OCI-M1 (cell line): ENCODE measurements around the gene CEP112.
"Not testable (repeated sequence)": the region's sequence is repeated elsewhere in the genome, so short reads cannot be mapped to it uniquely, and the experiment has no call there.

Experiments used
- DNase-seq: peaks from one replicate; lab custom pipeline; 2025; lab: John Stamatoyannopoulos, UW

The CEP112 gene

DNA sequence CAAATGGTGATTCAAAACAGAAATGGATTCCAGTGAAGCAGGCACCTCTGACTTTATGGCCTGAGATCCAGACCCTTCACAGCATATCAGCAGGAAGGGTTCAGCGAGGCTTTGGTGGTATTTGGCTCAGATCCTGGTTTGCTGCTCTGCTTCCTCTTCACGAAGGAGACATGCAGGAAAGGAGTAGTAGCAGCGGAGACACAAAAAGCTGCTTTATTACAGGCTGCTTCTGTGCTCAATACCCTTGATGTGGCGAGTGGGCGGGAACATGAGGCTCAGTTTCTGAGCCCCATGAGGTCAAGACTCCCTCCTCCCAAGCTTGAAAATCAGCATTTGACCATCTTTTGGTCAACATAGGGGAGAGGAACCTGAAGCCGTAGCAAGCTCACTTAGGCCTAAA, 417.1 kb downstream of the CEP112 start:
- DNase-seq, result no peak

DNA sequence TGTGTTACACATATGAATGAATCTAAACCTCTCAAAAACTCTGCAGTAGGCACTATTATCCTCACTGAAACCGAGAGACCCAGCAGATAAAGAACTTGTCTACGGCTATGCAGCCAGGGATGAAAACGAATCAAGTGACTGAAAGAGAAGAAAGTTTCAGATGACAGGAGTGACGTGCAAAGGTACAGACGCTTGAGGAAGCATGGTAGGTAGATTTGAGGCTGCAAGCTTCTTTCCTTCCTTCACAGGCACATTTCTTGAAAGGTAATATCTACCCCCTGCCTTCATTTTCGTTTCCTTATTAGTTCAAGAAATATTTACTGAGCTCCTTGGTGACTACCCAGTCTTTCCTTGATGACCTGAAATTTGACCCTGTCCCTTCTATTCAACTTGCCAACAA, 418.9 kb downstream of the CEP112 start:
- no peak for DNase-seq

DNA sequence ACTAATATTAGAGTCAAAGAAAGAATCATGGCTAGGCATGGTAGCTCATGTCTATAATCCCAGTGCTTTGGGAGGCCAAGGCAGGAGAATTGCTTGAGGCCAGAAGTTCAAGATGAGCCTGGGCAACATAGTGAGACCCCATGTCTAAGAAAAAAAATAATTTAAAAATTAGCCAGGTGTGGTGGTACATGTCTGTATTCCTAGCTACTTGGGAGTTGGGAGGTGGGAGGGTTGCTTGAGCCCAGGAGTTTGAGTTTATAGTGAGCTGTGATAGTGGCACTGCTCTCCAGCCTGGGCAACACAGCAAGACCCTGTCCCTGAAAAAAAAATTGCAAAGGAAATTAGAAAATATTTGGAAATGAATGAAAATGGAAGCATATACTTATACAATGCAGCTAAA, 420.2 kb downstream of the CEP112 start:
- no peak for DNase-seq

DNA sequence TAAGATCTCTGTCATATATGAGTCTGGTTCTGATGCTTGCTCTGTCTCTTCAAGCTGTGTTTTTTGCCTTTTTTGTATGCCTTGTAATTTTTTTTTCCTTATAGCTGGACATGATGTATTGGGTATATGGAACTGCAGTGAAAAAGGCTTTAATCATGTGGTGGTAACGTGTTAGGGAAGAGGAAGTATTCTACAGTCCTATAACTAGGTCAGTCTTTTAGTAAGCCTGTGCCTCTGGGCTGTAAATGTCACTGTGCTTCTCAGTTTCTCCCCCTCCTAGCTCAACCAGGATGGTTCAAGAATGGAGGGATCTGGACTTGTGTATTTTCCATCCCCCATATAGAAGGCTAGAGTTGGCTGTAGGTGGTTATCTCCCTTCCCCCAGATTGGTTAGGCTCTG, 428.1 kb downstream of the CEP112 start:
- DNase-seq, result no peak

DNA sequence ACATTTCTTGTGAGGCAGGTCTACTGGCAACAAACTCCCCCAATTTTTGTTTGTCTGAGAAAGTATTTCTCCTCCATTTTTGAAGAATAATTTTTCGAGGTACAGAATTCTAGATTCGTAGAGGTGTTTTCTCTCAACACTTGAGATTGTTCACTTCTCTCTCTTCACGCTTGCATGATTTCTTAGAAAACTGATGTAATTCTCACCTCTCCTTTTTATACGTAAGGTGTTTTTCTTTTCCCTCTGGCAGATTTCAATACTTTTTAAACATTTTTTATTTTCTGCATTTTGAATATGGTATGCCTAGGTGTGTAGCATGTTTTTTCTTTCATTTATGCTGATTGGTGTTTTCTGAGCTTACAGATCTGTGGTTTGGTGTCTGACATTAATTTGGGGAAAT, 429.0 kb downstream of the CEP112 start:
- no peak for DNase-seq

DNA sequence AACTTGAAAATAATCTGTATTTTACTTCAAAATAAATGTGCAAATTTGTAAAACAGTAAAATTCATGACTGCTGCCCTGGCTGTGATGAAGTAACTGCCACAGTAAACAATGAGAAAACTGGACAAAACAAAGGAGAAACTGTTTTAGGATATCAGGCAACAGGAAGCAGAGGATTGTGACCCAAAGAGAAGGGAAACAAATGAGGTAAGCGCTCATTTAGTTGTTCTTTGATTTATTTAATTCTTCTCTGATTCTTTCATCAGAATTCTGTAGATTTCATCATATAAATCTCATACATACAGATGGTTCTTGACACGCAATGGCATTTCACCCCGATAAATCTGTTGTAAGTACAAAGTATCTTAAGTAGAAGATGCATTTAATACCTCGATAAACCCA, 432.4 kb downstream of the CEP112 start:
- no peak for DNase-seq

DNA sequence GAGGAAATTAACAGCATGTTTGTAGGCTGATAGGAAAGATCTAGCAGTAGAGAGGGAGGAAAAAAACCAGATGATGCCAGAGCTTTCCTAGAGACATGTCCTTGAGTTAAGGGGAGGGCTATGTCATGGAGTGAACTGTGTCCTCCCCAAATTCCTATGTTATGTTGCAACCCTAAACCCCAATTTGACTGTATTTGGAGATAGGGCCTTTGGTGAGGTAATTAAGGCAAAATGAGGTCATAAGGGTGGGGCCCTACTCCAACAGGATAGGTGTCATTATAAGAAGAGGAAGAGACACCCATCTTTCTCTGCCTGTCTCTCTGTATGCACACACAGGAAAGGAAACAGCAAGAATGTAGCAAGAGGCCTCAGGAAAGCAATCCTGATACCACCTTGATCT, 435.2 kb downstream of the CEP112 start:
- DNase-seq, result no peak

DNA sequence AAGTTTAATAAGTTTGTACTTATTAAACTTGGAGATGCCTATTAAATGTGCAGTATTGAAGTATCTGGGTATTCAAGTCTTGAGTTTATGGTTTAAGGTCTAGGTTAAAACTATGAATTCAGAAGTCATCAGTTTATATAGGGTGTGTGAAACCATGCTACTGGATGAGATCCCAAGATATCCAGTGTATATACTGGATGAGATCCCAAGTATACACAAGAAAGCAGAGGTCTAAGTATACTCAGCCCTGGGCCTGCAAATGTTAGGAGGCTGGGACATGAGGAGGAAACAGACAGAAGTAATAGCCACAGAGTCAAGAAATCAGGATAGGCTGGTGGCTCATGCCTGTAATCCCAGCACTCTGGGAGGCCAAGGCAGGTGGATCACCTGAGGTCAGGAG, 436.1 kb downstream of the CEP112 start:
- no peak for DNase-seq

DNA sequence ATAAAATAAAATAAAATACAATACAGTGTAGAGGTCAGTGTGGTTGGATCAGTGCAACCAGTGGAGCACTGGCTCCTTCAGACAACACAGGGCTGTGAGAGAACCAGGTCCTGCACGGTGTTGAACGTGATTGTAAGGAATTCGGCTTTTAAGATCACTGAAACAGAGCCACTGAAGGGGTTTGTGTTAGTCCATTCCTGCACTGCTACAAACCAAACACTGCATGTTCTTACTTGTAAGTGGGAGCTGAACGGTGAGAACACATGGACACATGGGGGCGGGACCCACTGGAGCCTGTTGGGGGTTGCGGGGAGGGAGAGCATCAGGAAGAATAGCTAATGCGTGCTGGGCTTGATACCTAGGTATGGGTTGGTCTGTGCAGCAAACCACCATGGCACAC, 437.3 kb downstream of the CEP112 start:
- DNase-seq, result no peak

DNA sequence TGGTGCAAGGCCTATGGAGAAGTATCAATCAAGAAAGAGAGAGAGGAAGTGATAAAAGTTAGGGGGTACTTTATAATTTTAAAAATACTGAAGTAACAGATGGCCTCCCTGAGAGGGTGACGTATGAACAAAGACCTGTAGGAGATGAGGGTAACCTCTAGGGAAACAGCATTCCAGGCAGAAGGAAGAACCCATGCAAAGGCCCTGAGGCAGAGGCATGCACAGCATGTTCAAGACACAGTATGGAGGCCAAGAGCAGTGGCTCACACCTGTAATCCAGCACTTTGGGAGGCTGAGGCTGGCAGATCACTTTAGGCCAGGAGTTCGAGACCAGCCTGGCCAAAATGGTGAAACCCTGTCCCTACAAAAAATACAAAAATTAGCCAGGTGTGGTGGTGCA, 437.9 kb downstream of the CEP112 start:
- no peak for DNase-seq

DNA sequence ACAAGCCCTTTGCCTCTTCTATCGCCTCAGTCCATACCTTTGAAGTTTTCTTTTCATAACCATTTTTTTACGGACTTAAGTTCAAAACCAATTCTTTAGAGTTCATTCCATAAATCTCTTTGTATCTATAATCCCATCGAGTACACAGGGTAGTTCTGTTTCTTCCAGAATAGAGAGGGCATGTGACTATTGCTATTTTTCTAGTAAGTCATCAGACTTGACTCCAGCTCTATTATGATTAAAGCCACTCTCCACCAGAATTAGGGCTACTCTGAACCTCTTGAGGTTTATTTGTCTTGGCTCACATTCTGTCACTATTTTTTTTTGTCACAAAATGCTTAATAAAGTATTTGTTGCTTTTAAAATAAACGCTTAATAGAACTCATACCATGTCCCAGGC, 438.6 kb downstream of the CEP112 start:
- DNase-seq, result no peak

DNA sequence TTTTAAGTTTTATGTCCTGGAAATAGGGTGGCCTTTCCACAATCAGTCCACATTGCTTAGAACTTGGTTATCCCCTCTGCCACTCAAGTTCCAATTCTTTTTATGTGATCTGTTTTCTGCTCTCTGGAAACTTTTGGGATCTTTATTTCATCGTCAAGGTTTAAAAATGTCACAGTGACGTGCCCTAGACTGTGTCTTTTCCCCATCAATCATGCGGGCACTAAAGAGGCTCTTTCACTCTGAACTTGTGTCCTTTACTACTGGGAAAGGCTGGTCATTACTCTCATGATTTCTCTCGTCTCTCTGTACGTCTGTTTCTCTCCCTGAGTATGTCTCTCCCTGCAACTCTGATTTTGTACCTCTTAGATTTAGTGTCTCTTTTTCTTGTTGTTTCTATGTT, 440.7 kb downstream of the CEP112 start:
- no peak for DNase-seq

DNA sequence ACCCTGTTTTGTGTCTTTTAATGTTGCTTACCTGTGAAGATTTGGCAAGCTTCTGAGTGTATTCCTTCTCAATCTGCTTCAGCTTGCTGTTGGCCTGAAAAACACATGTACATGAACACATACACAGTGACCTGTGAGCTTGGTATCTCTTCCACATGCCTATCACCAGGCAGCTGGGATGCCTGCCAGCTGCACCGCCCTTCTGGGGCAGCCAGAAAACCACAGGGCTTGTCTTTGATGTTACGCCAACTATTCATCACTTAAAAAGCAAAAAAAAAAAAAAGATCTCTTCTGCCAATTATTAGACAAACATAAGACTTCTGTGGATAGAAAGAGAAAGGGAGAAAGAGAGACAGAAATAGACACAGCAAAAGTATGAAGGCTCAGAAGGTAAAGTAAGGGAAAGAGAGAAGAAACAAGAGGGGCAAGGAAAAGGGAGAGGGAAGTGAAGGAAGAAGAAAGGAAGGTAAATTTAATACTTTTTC, 441.3 kb downstream of the CEP112 start:
- peak; percentile 70 for DNase-seq

DNA sequence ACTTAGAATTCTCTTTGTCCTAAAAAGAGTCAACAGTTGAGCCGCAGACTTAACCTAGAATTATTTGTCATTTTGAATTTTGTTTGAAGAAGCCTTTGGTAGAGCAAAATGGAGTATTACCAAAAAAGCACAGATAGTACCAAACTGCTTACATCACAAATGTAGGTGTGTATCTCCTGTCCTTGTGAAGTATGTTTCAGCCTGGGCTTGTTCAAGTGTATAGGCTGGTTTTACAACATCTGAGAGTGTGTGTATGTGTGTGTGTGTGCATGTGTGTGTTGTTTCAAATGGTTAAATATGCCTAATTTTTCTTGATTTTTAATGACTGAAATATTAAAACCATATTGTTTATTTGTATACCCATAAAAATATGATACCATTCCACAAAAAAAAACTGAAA, 441.8 kb downstream of the CEP112 start:
- DNase-seq, result no peak

DNA sequence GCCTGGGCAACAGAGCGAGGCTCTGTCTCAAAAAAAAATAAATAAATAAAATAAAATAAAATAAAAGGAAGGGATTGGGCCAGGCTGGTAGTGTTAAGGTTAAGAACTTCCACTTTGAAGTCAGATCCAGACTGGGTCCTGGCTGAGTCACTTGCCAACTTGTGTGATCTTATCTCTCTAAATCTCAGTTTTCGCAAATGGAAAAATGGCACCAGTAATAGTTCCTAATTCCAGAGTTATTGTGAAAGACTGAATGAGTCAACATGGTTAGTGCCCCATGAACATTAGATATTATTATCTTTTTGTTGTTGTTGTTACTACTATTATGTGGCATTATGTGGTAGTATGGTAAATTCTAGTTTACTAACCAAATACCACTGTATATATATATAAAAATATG, 442.5 kb downstream of the CEP112 start:
- no peak for DNase-seq

DNA sequence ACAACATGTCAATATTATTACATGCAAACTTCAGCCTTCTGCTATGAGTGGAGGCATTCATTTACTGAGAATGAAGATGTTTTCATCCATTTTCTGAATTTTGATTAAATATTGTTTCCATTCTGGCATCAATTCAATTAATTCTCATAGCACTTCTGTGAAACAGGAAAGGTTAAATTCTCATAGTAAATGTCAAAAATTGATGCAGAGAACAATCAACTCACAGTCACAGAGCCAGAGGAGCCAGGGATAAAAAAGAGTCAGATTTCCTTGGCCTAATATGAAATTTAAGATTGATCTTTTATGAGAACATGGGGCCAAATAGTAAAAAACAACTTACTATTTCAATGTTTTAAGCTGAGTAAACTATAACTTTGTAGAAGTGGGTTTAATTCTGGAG, 446.7 kb downstream of the CEP112 start:
- no peak for DNase-seq

DNA sequence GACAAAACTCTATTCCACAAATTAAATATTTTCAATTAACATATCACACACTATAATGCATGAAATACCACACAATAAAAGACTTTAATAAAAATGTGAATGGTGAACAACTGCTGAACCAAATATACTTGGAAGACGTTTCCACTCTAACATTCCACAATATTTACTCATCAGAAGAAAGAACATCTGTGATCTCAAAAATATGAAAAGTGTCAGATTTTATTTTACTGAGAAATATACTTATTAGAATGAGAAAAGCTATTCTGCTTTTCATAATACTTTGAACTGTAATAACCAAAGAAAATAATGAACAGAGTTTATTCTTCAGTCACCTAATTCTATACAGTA, 448.7 kb downstream of the CEP112 start:
- no peak for DNase-seq

DNA sequence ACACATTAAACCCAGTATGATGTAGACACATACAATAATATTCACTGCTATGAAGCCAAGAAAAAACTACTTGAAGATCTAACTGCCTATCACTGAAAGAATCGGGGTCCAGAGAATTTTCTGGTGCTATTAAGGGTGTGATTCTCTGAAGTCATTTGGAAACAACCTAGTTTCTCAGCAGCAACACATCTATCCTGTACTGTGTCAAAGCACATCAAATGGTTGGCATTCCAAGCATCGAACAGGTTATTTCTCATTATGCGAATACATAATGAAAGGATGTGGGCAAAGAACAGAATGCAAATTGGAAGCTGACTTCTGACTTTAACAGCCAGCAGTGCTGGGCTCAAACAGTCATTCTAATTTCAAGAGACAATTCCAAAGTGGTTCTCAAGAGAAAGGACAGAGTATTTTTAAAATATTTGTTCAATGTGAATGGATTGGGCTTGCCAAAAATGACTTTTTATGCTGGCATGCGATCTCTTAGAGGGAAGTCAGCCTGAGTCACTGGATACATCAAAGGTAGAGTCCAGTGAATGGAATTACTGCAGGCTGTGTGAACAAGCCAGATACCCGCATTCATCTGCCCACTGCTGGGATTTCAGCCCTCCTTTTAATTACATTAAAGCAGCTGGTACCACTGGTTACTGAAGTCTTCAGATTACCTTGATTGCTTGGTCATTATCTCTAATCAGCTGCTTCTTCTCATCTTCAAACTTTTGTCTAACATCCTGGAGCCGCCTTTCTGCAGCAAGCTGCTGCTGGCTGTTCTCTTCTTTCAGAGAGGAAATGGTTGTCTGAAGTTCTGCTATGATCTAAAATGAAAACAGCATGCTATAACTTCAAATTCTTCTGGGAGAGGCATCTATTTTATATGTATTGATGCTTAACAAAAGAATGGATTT, 449.3 kb downstream of the CEP112 start:
- DNase-seq, result no peak

DNA sequence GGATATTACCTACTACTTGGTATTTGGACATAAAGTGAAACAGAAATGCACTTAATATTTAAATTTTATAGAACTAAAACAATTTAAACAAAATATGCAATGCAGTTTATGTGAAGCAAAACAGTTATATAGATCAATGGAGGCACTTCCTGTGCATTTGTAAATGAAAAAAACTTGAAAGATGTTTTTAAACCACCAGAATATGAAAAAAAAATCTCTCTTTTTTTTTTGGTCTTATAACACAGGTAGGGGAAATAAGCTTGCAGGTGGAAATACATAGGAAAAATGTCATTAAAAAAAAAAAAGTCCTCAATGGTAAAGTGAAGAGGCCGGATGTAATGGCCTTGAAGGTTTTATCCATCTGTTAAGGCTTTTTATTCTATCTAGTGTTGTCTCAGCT, 450.2 kb downstream of the CEP112 start:
- no peak for DNase-seq

DNA sequence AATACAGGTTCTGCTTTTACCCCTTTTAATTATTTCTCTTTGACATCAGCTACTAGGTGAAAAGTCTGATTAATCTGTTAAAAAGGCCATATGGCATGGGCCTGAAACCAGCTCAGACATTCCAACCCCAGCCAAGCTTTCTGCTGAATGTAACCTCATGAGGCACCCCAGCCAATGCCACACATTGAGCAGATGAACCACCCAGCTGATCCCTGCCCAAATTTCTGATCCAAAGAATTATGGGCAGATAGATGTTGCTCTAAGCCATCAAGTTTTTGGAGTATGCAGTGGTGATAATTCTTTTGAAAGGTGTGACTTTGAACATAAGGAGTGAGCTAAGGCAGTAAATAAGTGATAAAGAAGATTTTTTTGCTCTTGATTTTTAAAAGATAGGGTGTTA, 452.9 kb downstream of the CEP112 start:
- DNase-seq, result no peak

DNA sequence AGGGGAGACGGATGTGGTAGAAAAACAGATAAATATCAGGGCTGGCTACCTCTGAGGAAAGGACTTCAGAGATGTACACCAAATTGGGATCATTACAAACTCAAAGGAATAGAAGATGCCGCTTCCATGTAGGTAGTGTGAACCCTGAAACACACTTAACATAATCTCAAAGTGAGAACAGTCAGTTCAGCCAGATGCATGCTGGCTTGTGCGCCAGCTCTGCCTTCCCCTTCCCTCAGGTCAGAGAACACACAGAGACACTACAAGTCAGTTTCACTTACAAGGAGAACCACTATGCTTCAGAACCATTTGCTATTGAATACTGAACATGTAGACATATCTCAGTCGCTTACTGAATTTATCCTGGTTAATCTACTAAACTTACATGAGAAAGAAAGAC, 454.5 kb downstream of the CEP112 start:
- DNase-seq, result no peak

DNA sequence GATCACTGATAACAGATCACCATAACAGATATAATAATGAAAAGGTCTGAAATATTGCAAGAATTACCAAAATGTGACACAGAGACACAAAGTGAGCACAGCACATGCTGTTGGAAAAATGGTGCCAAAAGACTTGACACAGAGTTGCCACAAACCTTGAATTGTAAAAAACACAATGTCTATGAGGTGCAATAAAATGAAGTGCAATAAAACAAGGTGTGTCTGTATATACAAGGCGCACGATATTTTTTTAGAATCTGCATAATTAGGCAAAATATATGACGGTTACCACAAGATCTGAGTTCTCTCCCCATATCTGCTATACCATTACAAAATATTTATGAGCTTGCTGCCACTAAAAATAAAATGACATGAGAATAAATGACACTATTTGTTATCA, 458.6 kb downstream of the CEP112 start:
- DNase-seq, result no peak

DNA sequence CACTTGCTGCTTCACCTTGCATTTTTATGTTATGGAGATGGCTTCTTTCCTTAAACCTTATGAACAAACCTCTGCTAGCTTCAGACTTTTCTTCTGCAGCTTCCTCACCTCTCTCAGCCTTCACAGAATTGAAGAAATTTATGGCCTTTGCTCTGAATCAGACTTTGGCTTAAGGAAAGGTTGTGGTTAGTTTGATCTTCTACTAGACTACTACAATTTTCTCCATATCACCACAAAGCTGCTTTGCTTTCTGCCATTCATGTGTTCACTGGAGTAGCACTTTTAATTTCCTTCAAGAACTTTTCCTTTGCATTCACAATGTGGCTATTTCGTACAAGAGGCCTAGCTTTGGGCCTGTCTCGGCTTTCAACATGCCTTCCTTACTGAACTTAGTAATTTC, 459.3 kb downstream of the CEP112 start:
- DNase-seq, result not testable (repeated sequence)

DNA sequence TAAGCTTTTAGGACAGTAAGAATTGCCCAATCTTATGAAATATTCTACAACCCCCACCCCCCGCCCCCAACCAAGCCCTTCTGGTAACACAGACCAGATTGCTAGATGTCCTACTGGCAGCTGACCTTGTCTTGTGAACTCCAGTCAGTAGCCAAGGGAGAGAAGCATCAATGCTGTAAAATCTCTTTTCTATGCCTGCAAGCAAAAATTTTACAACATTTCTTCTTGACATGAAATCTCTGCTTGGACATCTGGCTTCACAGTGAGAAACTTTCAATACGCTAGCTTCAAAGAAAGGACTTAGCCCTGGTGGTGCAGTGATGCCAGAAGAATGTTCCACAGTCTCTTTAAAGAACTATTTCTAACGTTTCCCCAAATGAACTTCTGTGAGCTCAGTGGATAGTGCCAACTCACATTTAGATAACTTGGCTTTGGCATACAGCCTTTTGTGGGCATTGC, 461.2 kb downstream of the CEP112 start:
- no peak for DNase-seq
